Lower lobe of right lung (tissue), 2 donors: Measurements from ENCODE around the gene NOTCH2. TPM values are rescaled to one million over a fixed set of nuclear protein-coding genes. Genes with fewer than 3 reads are reported as not detected.

ENCODE experiments used
- ATAC-seq, 2 donors: fragments of 200-7000 bp; cut with Tn5 transposase; one replicate each; pipeline ENCODE4 v1.9.1; 2020 to 2022; ENCODE audit warnings: mild to moderate bottlenecking in 2 of 2, moderate library complexity in 2 of 2
- DNase-seq: peaks from one replicate; pipeline ENCODE4 v3.0.0-alpha.2; 2020
- H3K27ac ChIP-seq: fragments of 200-600 bp; one replicate; pipeline ENCODE4 v1.8.0; 2022
- H3K27me3 ChIP-seq: fragments of 200-600 bp; one replicate; pipeline ENCODE4 v1.8.0; 2022; ENCODE audit warnings: low read depth
- H3K36me3 ChIP-seq: fragments of 200-600 bp; one replicate; pipeline ENCODE4 v1.8.0; 2022; ENCODE audit warnings: mild to moderate bottlenecking
- H3K4me1 ChIP-seq: fragments of 200-600 bp; one replicate; pipeline ENCODE4 v1.8.0; 2022
- H3K4me3 ChIP-seq: fragments of 200-600 bp; one replicate; pipeline ENCODE4 v1.8.0; 2022; ENCODE audit warnings: mild to moderate bottlenecking
- H3K9me3 ChIP-seq: fragments of 200-600 bp; one replicate; pipeline ENCODE4 v1.8.0; 2022
- intact Hi-C: fragments of 100-400 bp; cut with DNase I; formaldehyde crosslinking; loops from one replicate; pipeline ENCODE4 v1.11.0; 2022
- total RNA-seq: library from RNA; stranded (reverse); fragmentation: NEBNext Ultra II Directional; extraction: Animal tissue kit (Norgen Biotek cat#: 25700); gene quantifications from one replicate; pipeline ENCODE4 v1.2.1, GENCODE V29; 2021
- TF ChIP-seq, protein P1 (sequence below): fragments of 200-600 bp; IDR thresholded peaks from one replicate; pipeline ENCODE4 v1.8.0; 2022; ENCODE audit warnings: antibody characterized with exemption, mild to moderate bottlenecking
- donor health status: DM: no; HTN: yes; CAD: no; lungs with severe emphysema.

The NOTCH2 gene
- total RNA-seq, 1 donor from 2014 or later: 101 TPM

DNA sequence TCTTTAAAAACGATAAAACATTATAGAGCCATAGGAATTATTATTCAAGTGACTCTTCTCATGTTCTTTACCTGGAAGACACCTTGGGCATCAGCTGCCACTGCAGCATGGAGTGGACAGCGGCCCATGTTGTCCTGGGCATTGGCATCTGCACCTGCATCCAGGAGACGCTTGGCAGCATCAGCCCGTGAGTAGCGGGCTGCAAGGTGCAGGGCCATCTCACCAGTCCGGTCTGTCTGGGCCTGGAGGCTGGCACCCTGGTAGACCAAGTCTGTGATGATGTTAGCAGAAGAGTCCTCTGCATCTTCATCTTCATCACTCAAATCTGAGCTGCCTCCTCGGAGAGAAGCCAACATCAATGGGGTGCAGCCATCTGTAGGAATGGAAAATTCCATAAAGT, 150.2 kb downstream of the NOTCH2 start:
- H3K4me1 ChIP-seq: no peaks in the 10 kb centered on the region
- no peak overlapping the region for H3K27ac ChIP-seq
- ATAC-seq (no peak), DNase-seq (no peak)
- H3K36me3 ChIP-seq: peaks cover 99% of the 10 kb centered on the region
- TF ChIP-seq, protein P1, sequence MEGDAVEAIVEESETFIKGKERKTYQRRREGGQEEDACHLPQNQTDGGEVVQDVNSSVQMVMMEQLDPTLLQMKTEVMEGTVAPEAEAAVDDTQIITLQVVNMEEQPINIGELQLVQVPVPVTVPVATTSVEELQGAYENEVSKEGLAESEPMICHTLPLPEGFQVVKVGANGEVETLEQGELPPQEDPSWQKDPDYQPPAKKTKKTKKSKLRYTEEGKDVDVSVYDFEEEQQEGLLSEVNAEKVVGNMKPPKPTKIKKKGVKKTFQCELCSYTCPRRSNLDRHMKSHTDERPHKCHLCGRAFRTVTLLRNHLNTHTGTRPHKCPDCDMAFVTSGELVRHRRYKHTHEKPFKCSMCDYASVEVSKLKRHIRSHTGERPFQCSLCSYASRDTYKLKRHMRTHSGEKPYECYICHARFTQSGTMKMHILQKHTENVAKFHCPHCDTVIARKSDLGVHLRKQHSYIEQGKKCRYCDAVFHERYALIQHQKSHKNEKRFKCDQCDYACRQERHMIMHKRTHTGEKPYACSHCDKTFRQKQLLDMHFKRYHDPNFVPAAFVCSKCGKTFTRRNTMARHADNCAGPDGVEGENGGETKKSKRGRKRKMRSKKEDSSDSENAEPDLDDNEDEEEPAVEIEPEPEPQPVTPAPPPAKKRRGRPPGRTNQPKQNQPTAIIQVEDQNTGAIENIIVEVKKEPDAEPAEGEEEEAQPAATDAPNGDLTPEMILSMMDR: no peak
- H3K9me3 ChIP-seq: no peaks in the 10 kb centered on the region
- intact Hi-C loops: no loop called here
- no peaks in the 10 kb centered on the region for H3K27me3 ChIP-seq
- no peak overlapping the region for H3K4me3 ChIP-seq

DNA sequence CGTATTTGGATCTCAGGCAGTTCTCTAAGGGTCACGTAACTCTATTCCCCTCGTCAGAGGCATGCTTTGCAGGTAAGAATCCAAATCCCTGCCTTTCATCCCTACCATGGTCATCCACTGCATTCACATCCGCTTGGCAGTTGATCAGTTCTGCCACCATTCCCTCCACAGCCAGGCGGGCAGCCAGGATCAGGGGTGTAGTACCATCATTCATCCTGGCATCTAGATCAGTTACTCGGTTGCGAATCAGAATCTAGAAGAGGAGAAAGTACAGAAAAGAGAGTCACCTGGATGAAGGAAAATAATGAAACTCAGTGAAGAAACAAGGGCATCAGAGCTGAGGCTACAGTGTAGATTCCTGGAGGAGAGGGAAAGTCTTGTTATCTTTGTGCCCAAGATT, 151.2 kb downstream of the NOTCH2 start:
- no peaks in the 10 kb centered on the region for H3K27me3 ChIP-seq
- intact Hi-C loops: no loop called here
- TF ChIP-seq, protein P1: no peak
- H3K9me3 ChIP-seq: no peaks in the 10 kb centered on the region
- DNase-seq: no peak
- H3K4me3 ChIP-seq: no peak overlapping the region
- ATAC-seq: no peak
- H3K4me1 ChIP-seq: no peaks in the 10 kb centered on the region
- no peak overlapping the region for H3K27ac ChIP-seq
- peaks cover 99% of the 10 kb centered on the region for H3K36me3 ChIP-seq

DNA sequence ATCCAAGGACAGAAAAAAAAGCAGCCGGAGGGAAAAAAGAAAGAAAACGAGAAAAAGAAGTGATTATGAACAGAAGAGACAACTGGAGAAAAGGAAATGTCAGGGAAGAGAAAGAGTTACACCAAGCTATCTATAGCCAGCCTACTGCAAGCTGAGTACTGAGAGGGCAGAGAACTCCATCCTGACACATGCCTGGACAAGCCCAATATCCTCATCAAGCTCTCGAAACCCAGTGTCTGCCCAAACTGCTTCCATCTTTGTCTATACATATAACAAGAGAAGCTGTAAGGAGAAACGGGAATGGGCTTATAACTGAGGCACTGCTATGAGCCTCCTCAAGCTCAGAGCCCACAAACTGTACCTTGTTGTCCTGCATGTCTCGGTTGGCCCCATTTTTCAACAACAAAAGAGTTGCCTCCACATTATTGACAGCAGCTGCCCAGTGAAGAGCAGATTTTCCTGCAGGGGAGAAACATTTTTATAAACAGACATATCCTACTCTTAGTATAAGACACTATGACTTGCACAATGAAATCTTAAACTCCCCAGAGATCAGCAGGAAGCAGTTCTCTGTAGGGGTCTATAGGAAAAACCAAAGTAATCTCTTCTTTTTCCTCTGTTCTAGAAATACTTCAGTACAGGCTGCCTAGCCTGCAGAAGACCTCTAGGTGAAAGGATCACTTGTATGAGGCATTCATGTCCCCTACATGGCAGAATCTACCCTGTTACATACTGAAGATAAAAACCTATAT, 152.0 kb downstream of the NOTCH2 start:
- H3K27ac ChIP-seq: no peak overlapping the region
- ATAC-seq (no peak), DNase-seq (no peak)
- TF ChIP-seq, protein P1: no peak
- no peaks in the 10 kb centered on the region for H3K4me1 ChIP-seq
- peaks cover 97% of the 10 kb centered on the region for H3K36me3 ChIP-seq
- no peaks in the 10 kb centered on the region for H3K27me3 ChIP-seq
- no peaks in the 10 kb centered on the region for H3K9me3 ChIP-seq
- intact Hi-C loops: no loop called here
- no peak overlapping the region for H3K4me3 ChIP-seq

DNA sequence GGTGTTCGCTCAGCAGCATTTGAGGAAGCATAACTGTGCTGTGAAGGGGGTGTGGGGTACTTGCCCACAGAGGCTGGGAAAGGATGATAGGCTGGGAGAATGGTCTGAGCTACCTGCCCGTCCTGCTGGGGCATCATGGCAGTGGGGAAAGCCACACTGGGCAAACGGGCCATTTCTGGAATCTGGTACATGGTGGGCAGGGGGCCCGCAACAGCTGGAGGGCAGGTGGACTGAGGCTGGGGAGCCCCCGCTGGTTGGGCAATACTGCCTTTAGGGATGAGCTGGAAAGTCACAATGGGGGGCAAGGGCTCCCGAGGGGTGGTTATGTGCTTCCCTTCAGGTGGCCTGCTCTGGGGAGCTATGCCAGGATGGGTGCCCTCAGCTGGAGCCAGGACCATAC, 153.9 kb downstream of the NOTCH2 start:
- intact Hi-C loops: no loop called here
- Histone ChIP-seq H3K27me3 (no peaks in the 10 kb centered on the region), H3K4me1 (no peaks in the 10 kb centered on the region), H3K36me3 (peaks cover 81% of the 10 kb centered on the region), H3K9me3 (no peaks in the 10 kb centered on the region), H3K4me3 (no peak overlapping the region), H3K27ac (no peak overlapping the region)
- TF ChIP-seq, protein P1: no peak
- ATAC-seq: peak in 1 of 2 donors; percentile 34
- DNase-seq: no peak

DNA sequence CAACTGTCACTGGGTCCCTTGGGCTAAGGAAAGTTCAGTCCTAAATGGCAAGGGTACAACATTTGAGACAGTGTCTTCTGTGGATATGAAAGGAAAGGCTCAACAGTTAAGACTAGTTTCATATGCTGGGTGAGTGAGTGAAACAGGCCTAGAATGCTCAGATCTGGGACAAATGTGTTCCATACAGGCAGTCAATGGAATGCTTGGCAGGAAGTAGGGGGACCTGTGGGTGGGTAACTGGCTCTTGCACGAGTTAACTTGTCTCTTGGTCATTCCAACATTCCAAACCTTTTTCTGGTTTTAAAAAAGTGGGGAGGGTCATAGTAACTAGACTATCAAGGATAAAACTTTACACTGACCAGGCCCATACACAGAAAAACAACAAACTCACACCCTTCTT, 155.4 kb downstream of the NOTCH2 start:
- no peaks in the 10 kb centered on the region for H3K27me3 ChIP-seq
- H3K4me1 ChIP-seq: no peaks in the 10 kb centered on the region
- TF ChIP-seq, protein P1: no peak
- no peak overlapping the region for H3K4me3 ChIP-seq
- ATAC-seq (no peak), DNase-seq (no peak)
- intact Hi-C loops: no loop called here
- no peak overlapping the region for H3K27ac ChIP-seq
- peaks cover 67% of the 10 kb centered on the region for H3K36me3 ChIP-seq
- H3K9me3 ChIP-seq: no peaks in the 10 kb centered on the region
